NCI-H128 (cell line): ENCODE measurements around the gene ARFGEF3.

Source experiments
- DNase-seq: peaks from one replicate; lab custom pipeline; 2025; ENCODE audit not compliant: unreplicated experiment; lab: John Stamatoyannopoulos, UW

Gene ARFGEF3

GRCh38 chr6:138240476-138241245, 78.9 kb downstream of the ARFGEF3 start:
- DNase-seq, result no peak

DNA sequence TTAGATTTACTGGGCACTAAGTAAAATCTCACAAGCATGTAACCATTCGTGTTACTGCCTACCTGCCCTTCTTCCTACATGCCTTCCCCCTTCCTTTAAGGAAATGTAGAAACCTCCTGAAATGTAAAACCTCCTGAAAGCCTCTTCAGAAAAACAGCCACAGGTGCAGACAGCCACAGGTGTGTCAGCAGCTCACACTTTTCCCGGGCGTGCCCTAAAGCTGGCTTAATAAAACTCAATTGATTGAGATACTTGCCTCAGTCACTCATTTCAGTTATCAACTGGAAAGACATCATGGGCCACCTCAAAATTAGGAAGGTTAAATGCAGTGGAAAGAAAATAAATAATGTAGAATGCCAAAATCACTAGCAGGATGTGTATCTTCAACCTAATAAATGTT, 79.6 kb downstream of the ARFGEF3 start:
- DNase-seq, result no peak

DNA sequence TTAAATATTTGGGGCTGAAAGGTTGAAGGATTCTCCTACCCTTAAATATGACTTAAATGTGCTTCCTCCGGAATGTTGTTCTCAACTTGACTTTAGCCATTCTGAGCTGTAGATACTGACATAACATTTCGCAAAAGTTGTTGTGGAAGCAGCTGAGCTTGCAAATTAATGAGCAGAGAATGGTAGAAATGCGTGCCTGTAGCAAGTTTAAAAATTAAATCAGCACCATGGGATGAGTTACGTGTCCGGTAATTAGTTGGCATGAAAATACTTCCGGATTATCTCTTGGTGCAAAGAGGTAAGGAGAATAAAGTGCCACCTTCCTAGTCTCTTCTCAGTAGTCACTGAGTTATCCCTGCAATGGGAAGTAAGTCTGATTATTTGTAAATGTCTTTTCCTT, 80.2 kb downstream of the ARFGEF3 start:
- DNase-seq, result no peak

- no peak for DNase-seq
These were observed 81.4 kb downstream of the ARFGEF3 start for GRCh38 chr6:138242987-138243592.

- no peak for DNase-seq
These were observed 84.0 kb downstream of the ARFGEF3 start for GRCh38 chr6:138245751-138246150.

DNA sequence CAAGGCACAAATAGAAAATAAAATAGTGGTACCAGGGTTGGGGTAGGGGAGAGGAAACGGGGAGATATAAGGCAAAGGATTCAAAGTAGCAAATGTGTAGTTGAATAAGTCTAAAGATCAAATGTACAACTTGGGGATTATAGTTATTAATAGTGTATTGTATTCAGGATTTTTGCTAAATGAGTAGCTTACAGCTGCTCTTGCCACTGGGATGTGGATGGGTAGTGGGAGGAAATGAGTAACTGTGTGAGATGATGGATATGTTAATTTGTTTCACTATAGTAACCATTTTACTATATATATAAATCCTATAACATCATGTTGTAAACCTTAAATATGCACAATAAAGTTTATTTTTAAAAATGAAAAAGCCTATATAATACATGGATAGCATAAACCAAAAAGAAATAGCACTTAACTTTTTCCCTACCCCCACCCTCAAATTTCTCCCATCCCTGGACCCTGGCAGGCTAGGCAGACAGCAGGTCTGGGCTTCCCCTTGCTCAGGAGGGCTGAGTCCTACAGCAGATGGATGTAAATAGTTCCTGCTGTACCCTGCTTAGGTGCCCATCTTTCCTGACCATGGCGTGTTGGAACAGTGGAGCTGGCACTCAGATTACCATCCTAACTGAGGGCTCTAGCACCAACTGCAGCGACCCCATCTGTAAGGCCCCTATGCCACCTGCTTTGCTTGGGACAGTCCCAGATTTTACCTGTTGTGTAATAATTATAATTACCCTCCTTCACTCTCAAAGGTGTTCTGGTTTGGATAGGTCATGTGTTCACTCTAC, 85.1 kb downstream of the ARFGEF3 start:
- DNase-seq, result no peak

DNA sequence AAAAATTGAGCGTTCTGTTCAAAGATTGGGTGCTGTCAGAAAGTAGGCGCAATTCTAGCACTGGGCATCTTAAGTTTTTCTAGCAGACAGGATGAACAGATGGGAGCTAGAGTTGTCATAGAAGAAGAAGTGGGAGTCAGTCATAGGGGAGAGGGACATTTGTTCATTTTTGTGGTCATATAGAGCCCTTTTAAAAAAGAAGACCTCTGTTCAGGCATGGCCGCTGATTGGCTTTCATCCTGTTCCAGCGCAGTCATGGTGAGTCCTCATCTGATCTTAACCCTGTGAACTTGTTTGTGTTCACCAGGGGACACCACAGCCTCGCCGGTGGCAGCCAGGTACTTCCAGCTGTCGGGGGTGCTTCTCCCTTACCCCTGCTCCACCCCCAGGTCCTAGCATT, 86.3 kb downstream of the ARFGEF3 start:
- DNase-seq, result no peak

- no peak for DNase-seq
These were observed 87.1 kb downstream of the ARFGEF3 start for GRCh38 chr6:138248878-138249277.

GRCh38 chr6:138250053-138250452, 88.3 kb downstream of the ARFGEF3 start:
- no peak for DNase-seq

- DNase-seq, result no peak
These were observed 88.9 kb downstream of the ARFGEF3 start for GRCh38 chr6:138250513-138251247.

GRCh38 chr6:138253731-138254130, 92.0 kb downstream of the ARFGEF3 start:
- no peak for DNase-seq

GRCh38 chr6:138255443-138255842, 93.7 kb downstream of the ARFGEF3 start:
- no peak for DNase-seq

GRCh38 chr6:138257638-138258040, 95.9 kb downstream of the ARFGEF3 start:
- DNase-seq, result no peak

GRCh38 chr6:138258197-138258596, 96.5 kb downstream of the ARFGEF3 start:
- DNase-seq, result no peak

DNA sequence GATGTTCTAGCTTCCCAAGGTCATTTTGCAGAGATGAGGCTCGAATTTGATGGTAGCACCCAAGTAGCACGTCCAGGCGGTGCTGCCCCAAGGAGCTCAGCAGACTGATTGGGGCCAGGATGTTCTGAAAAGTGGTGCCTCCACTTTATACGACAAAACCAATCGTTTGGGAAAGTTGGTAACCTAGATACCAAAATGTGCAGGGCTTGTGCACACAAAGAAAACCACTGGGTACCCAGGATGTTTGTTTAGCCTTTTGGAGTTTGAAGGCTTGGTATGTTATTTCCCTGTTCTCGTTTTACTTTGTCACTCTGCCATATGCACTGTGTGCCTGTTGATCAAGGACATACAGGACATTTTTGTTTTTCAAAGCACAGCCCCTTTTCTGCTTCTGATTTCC, 97.3 kb downstream of the ARFGEF3 start:
- DNase-seq, result no peak

DNA sequence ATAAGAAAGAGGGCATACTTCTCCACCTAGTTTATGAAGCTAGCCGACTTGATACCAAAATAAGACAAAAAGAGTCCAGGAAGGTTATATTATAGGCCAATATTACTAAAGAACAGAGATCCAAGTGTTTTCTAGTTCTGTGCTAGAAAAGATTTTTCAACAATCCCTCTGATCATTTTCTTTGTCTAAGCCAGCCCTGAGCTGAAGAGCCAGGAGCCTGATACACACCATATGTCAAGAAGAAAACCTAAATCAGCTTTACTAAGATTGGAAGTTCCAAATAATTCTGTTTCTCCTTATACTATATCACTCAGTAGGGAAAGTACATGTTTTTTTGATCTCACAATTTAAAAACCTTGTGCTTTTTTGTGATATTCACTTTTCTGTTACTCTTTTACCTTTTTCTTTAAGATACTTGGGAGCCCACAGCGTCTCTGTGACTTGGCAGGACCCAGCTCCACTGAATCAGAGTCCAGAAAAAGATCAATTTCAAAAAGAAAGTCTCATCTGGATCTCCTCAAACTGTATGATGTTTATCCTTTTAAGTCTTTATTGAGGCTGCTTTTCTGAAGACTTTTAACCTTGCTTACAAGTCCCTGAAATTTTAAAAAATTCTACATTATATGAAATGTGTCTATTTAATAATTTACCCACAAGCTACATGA, 99.5 kb downstream of the ARFGEF3 start:
- no peak for DNase-seq

DNA sequence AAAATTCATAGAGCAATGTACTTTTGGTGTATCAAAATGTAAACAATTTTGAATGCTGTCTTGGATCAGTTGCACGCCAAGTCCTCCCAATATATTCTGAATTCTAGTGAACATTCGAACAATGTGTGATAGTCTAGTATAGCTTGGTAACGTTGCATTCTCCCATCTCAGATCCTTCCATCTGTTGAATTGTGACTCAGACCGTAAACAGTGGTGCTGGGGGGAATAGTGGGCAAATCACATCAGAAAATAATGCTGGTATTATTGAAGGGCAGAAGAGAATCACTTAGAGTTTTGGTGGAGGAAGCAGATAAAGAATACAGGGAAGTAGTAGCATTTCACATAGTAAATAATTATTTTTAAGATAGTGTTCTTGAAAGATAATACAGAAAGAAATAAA, 102.2 kb downstream of the ARFGEF3 start:
- DNase-seq, result no peak

GRCh38 chr6:138264372-138264880, 102.7 kb downstream of the ARFGEF3 start:
- DNase-seq, result no peak

- DNase-seq, result no peak
These were observed 104.4 kb downstream of the ARFGEF3 start for GRCh38 chr6:138266095-138266494.
